Muscle of leg (tissue), 11 donors: ENCODE measurements around the gene OR4D10. TPM values are rescaled to one million over a fixed set of nuclear protein-coding genes. Genes with fewer than 3 reads are reported as not detected.

Source experiments
- DNase-seq: peaks from one replicate; pipeline ENCODE4 v3.0.0; 2013
- H3K27ac ChIP-seq: one replicate; pipeline ENCODE4 v1.5.1; 2013; ENCODE audit warnings: mild to moderate bottlenecking, low read length, control low read depth
- H3K27me3 ChIP-seq: one replicate; pipeline ENCODE4 v1.6.1; 2013; ENCODE audit warnings: low read length; ENCODE audit not compliant: control insufficient read depth, insufficient read depth
- H3K36me3 ChIP-seq: one replicate; pipeline ENCODE4 v1.6.1; 2013; ENCODE audit warnings: low read length; ENCODE audit not compliant: control insufficient read depth, insufficient read depth
- H3K4me1 ChIP-seq: one replicate; pipeline ENCODE4 v1.6.1; 2013; ENCODE audit warnings: low read length; ENCODE audit not compliant: control insufficient read depth, insufficient read depth
- H3K4me3 ChIP-seq: one replicate; pipeline ENCODE4 v1.5.1; 2013; ENCODE audit warnings: low read length, control low read depth
- H3K9me3 ChIP-seq: replicated peaks from 2 replicates; pipeline ENCODE4 v1.6.1; 2013; ENCODE audit warnings: low read depth, low read length; ENCODE audit not compliant: control insufficient read depth
- WGBS: methylation state at CpG from one replicate; pipeline ENCODE4 v1.1.5; 2013; ENCODE audit warnings: missing lambda C conversion rate; ENCODE audit not compliant: insufficient coverage; 5-methylcytosine and 5-hydroxymethylcytosine counted together
- polyA plus RNA-seq, 8 donors: library from polyadenylated mRNA; unstranded; fragments of 120-200 nt; gene quantifications; one replicate each; pipeline versions ENCODE4 v1.2.1 to v1.2.3, GENCODE V29; 2013; ENCODE audit warnings: inconsistent platforms in 1 of 8, low replicate concordance in 1 of 8; ENCODE audit not compliant: insufficient read length in 8 of 8, insufficient read depth in 1 of 8
- total RNA-seq: library from RNA; stranded (reverse); fragments of 120-200 nt; gene quantifications from one replicate; pipeline ENCODE4 v1.2.4, GENCODE V29; 2013

The OR4D10 gene
- total and polyA plus RNA-seq, 9 donors = not detected

DNA sequence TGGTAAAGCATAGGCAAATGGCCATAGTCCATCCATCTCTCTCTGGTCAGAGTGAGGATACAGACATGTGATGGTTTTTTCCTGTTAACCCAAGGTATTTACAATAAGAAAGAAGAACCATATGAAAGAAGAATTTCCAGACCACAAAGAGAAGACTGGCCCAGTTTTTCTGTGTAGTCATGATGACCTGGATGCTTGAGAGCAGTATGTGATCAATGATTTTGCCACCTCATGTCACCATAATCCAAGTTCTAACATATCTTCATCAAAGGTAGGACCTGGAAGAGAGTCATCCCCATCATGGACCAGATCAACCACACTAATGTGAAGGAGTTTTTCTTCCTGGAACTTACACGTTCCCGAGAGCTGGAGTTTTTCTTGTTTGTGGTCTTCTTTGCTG, 16.5 kb upstream of the OR4D10 start, which contains the start of gene OR4D6:
OR4D6 (plus strand) TSS at position 301 of the 400 bp plus-strand sequence; CDS start at position 301, 0 bp downstream.
- no peak for DNase-seq
- Histone ChIP-seq H3K4me3 (no peak within 1 kb of the TSS), H3K4me1 (no peaks in the 10 kb centered on the region), H3K27ac (no peak within 1 kb of the TSS), H3K27me3 (no peaks in the 10 kb centered on the region), H3K36me3 (no peaks in the 10 kb centered on the region), H3K9me3 (no peaks in the 10 kb centered on the region)
- WGBS = no CpG with 5 or more reads among the region's 2 CpGs

GRCh38 chr11:59459916-59460315, 13.2 kb upstream of the OR4D10 start:
- no CpG with 5 or more reads among the region's 3 CpGs for WGBS
- no peak overlapping the region for H3K4me3 ChIP-seq
- peak; percentile 64 for DNase-seq

GRCh38 chr11:59463190-59463641, 9.9 kb upstream of the OR4D10 start:
- no peaks in the 10 kb centered on the region for H3K36me3 ChIP-seq
- peak; percentile 90 for DNase-seq

More at GRCh38 chr11:59459916-59460315, 13.2 kb upstream of the OR4D10 start:
- no peaks in the 10 kb centered on the region for H3K36me3 ChIP-seq
- no peaks in the 10 kb centered on the region for H3K9me3 ChIP-seq
- H3K27me3 ChIP-seq = no peaks in the 10 kb centered on the region
- H3K4me1 ChIP-seq = no peaks in the 10 kb centered on the region
- no peak overlapping the region for H3K27ac ChIP-seq

GRCh38 chr11:59475176-59475575, 2.1 kb downstream of the OR4D10 start:
- Histone ChIP-seq H3K4me3 (no peak overlapping the region), H3K36me3 (no peaks in the 10 kb centered on the region), H3K4me1 (no peaks in the 10 kb centered on the region), H3K27ac (no peak overlapping the region), H3K9me3 (no peaks in the 10 kb centered on the region), H3K27me3 (no peaks in the 10 kb centered on the region)
- DNase-seq = peak; percentile 5
- WGBS = 79% methylated on average over 4 of the region's 9 CpGs

More at GRCh38 chr11:59463190-59463641, 9.9 kb upstream of the OR4D10 start:
- no peak overlapping the region for H3K27ac ChIP-seq
- 40% methylated on average over 2 of the region's 5 CpGs for WGBS
- no peak overlapping the region for H3K4me3 ChIP-seq
- H3K27me3 ChIP-seq = no peaks in the 10 kb centered on the region
- H3K9me3 ChIP-seq = no peaks in the 10 kb centered on the region
- H3K4me1 ChIP-seq = no peaks in the 10 kb centered on the region

DNA sequence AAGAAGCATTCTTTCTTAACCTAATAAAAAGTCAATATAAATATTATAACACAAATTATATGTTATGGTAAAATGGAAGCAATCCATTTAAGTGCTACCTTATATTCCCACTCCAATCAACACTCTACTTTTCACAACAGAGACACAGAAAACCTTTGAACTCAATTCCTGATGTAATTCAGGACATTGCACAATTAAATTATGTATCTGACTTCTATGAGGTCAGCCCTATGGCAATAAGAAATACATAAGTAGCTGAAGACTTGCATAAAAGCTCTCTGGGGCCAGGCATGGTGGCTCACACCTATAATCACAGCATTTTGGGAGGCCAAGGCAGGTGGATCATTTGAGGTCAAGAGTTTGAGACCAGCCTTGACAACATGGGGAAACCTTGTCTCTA, 6.8 kb downstream of the OR4D10 start:
- no peak overlapping the region for H3K27ac ChIP-seq
- no peak for DNase-seq
- no peaks in the 10 kb centered on the region for H3K27me3 ChIP-seq
- no peaks in the 10 kb centered on the region for H3K4me1 ChIP-seq
- no peak overlapping the region for H3K4me3 ChIP-seq
- H3K9me3 ChIP-seq = no peaks in the 10 kb centered on the region
- no peaks in the 10 kb centered on the region for H3K36me3 ChIP-seq

DNA sequence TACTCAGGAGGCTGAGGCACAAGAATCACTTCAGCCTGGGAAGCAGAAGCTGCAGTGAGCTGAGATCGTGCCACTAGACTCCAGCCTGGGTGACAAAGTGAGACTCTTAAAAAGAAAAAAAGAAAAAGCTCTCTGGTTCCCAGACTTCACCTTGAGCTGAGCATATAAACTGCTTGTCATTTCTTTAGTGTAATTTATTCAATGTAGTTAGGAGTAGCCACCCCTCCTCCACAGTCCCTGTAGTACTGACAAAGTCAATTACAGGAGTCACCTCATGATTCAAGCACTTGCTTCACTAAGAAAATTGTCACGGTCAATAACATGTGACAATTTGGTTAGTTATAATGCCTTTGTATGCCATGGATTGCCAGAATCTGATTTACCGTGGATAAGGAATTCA, 7.2 kb downstream of the OR4D10 start:
- H3K9me3 ChIP-seq = no peaks in the 10 kb centered on the region
- no CpG with 5 or more reads among the region's 3 CpGs for WGBS

DNA sequence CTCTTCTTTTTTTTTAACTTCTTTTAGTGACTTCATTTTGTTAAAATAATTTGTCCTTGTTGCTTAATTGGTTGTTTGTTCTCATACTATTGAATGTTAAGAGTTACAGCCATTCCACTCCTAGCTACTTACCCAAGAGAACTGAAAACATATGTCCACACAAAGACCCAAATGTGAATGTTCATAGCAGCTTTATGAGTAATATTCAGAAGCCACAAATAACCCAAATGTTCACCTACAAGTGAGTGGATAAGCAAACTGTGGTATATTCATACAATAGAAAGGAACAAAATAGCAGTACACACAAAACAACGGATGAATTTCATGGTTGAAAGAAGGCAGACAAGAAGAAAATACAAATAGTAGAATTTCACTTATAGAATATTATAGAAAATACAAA, 28.8 kb downstream of the OR4D10 start:
- no peaks in the 10 kb centered on the region for H3K4me1 ChIP-seq
- H3K4me3 ChIP-seq = no peak overlapping the region
- no peaks in the 10 kb centered on the region for H3K9me3 ChIP-seq
- H3K27me3 ChIP-seq = no peaks in the 10 kb centered on the region
- DNase-seq = no peak
- no CpG with 5 or more reads among the region's 1 CpG for WGBS
- no peaks in the 10 kb centered on the region for H3K36me3 ChIP-seq
- no peak overlapping the region for H3K27ac ChIP-seq

More for the DNA sequence above, 7.2 kb downstream of the OR4D10 start:
- no peaks in the 10 kb centered on the region for H3K36me3 ChIP-seq
- no peak for DNase-seq
- no peak overlapping the region for H3K4me3 ChIP-seq
- H3K4me1 ChIP-seq = no peaks in the 10 kb centered on the region
- H3K27ac ChIP-seq = no peak overlapping the region
- H3K27me3 ChIP-seq = no peaks in the 10 kb centered on the region

GRCh38 chr11:59503276-59503675, 30.2 kb downstream of the OR4D10 start, which contains the start of gene OR4D11:
Gene OR4D11 (plus strand): TSS chr11:59503576. CDS start chr11:59503576, 0 bp downstream.
- Histone ChIP-seq H3K27ac (no peak within 1 kb of the TSS), H3K9me3 (no peaks in the 10 kb centered on the region), H3K4me3 (no peak within 1 kb of the TSS), H3K27me3 (no peaks in the 10 kb centered on the region), H3K4me1 (no peaks in the 10 kb centered on the region), H3K36me3 (no peaks in the 10 kb centered on the region)
- no peak for DNase-seq

GRCh38 chr11:59510941-59511589, 38.0 kb downstream of the OR4D10 start, which contains the start of gene OR4D9:
Gene OR4D9 (plus strand): TSS chr11:59511539. CDS start chr11:59514913, 3,374 bp downstream.
- no peaks in the 10 kb centered on the region for H3K4me1 ChIP-seq
- no peaks in the 10 kb centered on the region for H3K36me3 ChIP-seq
- H3K4me3 ChIP-seq = no peak within 1 kb of the TSS
- peak; percentile 54 for DNase-seq
- no peaks in the 10 kb centered on the region for H3K27me3 ChIP-seq
- no peaks in the 10 kb centered on the region for H3K9me3 ChIP-seq
- WGBS = 0% methylated on average over 1 of the region's 2 CpGs
- no peak within 1 kb of the TSS for H3K27ac ChIP-seq

DNA sequence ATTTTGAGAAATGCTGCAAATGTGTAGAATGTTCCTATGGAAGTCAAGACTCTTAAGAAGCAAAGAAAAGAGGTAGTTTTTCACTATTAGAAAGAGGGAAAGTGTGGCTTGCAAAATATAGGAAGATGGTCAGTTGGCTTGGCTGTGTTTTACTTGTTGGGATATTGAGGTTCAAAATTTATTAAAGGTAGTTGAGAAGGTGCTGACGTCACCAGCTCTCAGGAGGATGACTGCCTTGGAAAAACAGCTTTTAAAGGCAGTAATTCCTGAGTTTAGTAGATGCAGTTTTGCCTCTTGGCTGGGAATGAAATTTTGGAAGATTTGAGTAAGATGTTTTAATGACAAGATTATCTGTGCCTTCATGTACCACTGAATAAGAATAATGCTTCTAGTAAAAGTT, 38.6 kb downstream of the OR4D10 start:
- Histone ChIP-seq H3K4me1 (no peaks in the 10 kb centered on the region), H3K4me3 (no peak overlapping the region), H3K9me3 (no peaks in the 10 kb centered on the region), H3K27me3 (no peaks in the 10 kb centered on the region), H3K36me3 (no peaks in the 10 kb centered on the region), H3K27ac (no peak overlapping the region)
- no peak for DNase-seq
- WGBS = 25% methylated on average over 1 of the region's 1 CpG
